Hypothalamus (tissue), 51 donors: ENCODE measurements around the gene DOC2B.
"Not testable (repeated sequence)": the region's sequence is repeated elsewhere in the genome, so short reads cannot be mapped to it uniquely, and the experiment has no call there.

Source experiments
- DNase-seq, 51 donors: peaks; one replicate each; lab custom pipeline; 2025; lab: John Stamatoyannopoulos, UW

DOC2B gene

DNA sequence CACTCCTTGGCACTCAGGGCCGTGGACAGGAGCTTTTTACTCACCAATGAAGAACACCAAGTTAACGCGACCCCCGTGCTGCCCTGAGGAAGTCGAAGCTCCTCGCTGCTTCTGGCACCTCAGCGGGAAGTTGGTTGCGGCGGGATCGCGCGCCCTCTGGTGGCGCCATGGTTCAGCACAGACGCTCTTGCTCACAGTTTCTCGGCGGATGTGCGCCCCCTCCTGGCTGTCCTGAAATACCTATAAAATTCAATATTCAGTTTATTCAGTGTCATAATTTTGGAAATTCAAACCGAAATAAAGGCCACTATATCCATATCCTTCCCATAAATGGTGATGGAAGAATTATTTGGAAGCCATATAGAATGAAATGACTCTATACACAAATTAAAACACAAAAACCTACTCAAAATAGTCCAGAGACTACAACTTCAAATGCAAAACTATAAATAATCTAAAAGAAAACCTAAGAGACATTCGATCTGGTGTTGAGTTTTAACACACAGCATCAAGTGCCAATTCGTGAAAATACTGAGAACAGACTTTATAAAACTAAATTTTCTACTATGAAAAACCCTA is 63.0 kb downstream of the DOC2B start:
- not testable (repeated sequence) for DNase-seq

DNA sequence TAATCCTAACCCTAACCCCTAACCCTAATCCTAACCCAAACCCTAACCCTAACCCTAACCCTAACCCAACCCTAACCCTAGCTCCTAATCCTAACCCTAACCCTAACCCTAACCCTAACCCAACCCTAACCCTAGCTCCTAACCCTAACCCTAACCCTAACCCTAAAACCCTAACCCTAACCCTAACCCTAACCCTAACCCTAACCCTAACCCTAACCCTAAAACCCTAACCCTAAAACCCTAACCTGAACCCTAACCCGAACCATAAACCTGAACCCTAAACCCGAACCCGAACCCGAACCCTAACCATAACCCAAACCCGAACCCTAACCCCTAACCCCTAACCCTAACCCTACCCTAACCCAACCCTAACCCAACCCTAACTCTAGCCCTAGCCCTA is 68.3 kb downstream of the DOC2B start:
- DNase-seq: not testable (repeated sequence)
